ENCODE data around the gene TACR2.
"Not testable (repeated sequence)": the region's sequence is repeated elsewhere in the genome, so short reads cannot be mapped to it uniquely, and the experiment has no call there.

The TACR2 gene

DNA sequence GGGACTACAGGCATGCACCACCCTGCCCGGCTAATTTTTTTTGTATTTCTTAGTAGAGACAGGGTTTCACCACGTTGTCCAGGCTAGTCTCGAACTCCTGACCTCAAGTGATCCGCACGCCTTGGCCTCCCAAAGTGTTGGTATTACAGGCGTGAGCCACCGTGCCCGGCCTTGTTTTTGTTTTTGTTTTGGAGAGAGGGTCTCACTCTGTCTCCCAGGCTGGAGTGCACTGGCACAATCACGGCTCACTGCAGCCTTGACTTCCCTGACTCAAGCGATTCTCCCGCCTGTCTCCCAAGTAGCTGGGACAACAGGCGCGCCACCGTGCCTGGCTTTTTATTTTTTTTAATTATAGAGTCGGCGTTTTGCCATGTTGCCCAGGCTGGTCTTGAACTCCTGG, 33.7 kb upstream of the TACR2 start:
- DNase-seq (ENCODE audit: low spot score), result not testable (repeated sequence)

DNA sequence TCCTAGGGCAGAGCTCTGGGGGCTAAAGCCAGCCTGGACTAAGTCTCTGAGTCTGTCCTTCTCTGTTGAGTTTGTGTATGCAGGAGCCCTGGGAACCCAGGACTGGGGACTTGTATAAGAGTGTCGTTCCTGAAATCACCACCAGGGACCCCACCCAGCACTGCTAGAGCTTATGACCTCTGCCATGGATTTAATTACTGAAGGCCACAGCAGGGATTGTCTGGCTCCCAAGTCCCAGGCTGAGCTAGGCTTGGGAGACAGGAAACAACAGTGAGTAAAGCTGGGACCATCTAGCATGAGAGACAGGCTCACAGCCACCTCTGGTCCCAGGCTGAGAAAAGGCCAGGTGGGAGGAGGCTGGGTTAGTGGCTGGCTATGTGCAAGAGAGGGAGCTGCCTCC, 33.1 kb upstream of the TACR2 start:
- DNase-seq (ENCODE audit: low spot score), result peak; percentile 90

DNA sequence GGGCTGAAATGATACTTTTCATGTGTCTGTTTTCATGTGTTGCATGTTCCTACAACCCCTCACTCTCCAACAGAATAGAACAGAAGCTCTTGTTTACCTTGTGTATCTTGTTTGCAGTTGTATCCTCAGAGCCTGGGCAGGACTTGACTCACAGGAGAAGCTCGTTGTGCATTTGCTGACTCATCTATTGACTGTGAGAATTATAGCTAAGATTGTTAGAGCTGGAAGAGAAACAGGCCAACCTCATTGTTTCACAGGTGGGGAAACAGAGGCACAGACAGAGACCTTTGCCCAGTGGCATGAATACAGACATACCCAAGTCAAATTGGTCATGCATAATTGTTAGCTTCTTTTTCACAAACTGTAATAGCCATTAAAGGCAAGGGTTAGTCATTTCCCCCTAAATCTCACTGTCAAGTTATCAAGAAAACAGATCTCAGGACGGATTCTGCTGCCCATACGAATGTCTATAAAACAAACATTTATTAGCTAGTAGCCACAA, 30.0 kb upstream of the TACR2 start:
- no peak for DNase-seq (ENCODE audit: low spot score)

DNA sequence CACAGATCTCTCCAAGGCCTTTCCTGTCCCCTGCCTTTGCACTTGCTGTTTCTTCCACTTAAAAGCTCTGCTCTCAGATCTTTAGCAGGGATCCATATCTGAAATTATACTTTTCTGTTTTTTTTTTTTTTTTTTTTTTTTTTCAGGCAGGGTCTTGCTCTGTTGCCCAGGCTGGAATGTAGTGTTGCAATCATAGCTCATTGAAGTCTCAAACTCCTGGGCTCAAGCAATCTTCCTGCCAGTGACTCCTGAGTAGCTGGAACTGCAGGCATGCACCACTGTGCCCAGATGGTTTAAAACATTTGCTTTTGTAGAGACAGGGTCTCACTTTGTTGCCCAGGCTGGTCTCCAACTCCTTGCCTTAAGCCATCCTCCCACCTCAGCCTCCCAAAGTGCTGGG, 29.5 kb upstream of the TACR2 start:
- no peak for DNase-seq (ENCODE audit: low spot score)

DNA sequence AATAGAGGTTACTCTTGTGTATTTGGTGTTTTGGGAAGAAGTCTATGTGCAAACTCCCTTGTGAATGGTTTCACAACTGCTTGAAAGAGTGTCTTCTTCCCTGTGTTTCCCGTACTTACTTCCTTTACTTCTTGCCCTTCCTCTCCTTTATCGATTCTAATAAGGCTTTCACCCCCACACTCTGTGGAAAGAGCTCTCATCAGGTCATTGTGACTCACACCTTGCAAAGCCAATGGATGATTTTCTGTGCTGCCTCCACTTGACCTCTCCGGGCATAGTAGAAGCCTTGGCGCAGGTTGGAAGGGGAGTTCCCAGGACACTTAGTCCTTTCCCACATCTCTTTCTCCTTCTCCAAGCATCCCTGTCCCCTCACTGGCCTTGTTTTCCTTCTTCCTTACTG, 28.3 kb upstream of the TACR2 start:
- no peak for DNase-seq (ENCODE audit: low spot score)

DNA sequence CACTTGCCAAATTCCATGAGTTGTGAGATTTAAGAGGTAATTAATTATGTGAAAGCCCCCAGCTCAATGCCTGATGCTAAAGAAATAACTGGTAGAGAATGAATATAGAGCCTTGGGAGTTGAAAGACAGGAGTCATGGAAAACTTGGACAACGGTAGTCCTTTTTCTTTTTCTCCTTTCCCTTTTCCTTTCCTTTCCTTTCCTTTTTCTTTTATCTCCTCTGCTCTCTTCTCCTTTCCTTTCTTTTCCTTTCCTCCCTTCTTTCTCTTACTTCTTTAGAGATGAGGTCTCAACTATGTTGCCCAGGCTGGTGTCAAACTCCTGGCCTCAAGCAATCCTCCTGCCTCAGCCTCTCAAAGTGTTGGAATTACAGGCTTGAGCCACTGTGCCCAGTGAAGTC, 26.6 kb upstream of the TACR2 start:
- no peak for DNase-seq (ENCODE audit: low spot score)

DNA sequence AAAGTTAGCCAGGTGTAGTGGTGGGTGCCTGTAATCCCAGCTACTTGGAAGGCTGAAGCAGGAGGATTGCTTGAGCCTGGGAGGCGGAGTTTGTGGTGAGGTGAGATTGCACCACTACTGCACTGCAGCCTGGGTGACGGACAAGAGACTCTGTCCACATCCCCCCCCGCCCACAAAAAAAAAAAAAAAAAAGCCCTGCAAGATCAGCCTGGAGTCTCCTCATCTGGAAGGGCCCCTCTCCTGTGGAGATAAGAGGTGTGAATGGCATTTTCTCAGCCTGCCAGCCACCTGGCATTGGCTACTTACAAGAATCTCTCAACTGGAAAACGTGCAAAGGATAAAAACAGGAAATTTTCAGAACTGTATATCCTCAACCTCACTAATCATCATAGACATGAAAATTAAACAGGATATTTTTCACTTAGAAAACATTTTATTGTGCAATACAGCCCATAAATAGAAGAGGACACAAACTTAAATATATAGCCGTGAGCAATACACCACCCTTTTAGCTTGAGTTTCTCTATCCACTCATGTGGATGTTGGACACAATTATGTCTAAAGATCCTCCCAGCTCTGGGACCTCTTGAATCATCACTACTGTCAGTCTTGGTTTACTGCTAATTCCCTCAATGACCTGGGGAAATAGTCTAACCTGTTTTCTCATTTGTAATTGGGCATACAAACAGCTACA, 23.2 kb upstream of the TACR2 start:
- DNase-seq (ENCODE audit: low spot score), result no peak

DNA sequence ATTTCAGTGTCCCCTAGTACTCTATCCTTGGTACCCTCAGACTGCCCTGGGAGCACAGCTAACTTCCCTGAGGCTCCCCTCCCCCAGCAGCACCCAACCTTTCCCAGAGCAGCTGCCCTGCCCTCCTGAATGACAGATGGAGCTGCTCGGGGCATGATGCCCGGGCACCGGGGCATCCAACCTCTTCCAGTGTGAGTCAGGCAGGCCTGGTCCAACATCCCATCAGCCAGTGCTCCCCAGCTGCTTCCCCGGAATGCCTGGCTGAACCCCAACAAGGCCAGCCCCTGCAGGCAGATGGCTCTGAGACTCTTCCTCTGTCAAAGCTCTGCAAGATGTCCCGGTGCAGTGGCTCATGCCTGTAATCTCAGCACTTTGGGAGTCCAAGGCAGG, 22.6 kb upstream of the TACR2 start:
- no peak for DNase-seq (ENCODE audit: low spot score)

DNA sequence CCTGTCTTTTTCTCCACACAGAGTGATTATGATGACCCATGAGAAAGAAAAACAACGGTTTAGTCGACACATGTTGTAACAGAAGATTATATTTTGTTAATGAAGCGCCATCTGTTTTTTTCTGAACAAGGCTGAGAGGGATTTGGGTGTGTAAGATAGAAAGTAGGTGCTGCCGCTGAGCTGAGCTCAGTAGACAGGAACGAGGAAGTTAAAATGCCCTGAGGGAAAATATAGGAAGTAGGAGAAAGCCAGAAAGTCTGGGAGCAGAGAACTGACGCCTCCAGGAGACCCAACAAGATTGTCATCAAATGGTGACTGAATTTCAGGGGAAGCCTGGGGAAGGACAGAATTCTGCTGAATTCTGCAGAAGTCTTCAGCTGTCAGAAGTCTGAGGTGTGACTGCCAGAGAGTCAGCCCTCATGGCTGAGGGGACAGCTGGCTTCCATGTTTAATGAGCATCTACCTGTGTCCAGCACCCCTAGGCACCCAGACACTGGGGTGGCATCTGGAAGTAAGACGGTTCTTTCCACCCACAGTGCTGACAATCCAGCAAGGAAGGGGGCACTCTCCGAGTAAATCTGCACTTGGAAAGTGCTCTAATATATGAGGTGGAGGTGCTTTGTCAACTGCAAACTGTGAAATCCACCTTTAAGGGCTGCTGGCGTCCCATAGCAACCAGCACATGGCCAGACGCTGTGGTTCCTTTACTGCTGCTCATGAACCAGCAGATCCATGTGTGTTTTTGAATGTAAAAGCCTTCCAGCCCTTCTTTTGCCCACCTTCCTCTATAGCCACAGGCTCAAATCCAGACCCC, 22.0 kb upstream of the TACR2 start:
- DNase-seq (ENCODE audit: low spot score), result no peak

DNA sequence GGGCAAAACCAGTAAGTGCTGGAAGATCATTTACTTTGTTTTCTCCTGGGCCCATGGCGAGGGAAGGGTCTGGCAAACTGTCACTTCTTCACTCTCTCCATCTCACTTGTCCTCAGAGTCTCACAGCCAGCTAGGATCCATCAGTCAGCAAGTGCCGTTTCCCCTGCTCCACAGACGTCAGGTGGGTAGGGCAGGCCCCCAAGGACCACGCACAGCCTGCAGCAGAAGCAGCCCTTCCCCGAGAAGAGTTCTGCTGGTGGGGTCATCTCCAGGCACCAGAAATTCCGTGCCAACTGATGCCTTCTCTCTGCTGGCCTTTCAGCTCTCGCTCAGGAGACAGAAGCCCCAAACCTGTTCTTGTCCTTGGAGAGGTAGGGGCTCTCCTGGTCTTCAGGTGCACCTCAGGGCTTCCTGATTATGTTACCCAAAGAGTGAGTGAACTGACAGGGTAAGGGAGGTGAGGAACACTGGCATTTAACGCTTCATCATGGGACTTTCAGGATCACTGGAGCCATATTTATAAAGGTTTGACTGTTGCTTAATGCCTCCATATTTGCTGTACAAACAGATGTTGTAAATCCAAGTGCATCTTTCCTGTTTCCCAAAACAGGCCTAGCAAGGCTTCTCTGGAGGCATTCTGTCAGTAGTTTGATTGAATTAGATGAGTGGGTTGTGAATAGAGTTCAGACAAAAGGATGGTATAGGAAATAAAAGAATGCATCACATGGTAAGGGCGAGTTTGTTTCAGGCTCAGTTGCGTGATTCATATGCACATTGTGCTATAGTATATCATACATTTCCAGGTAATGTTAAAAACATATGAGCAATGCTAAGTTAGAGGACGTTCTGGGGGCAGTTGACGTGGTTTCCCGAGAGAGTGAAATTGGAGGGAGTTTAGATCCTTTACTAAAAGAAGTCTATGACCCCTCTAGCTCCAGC, 20.9 kb upstream of the TACR2 start:
- no peak for DNase-seq (ENCODE audit: low spot score)

DNA sequence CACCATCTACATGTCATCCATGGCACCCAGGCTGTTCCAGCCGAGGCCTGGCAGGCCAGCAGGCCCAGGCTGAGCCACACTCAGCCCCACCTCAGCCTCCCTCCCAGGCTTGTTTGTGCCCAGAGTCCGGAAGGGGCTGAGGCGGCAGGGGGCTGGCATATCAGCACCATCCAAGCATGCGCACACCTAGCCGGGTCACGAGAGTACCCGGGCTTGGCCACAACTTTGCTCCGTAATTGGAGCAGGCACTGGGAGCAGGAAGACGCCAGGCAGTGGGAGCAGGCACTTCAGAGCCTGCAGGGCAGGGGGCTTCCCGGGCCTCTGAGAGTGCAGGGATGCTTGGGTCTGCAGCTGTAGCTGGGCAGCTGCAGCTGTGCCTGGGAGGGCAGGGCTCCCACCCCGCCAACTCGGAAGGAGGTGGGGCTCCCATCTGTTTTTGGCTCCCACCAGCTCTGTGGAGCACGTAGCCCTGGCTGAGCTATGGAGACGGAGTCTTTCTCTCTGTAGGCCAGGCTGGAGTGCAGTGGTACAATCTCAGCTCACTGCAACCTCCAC, 19.3 kb upstream of the TACR2 start:
- no peak for DNase-seq (ENCODE audit: low spot score)

DNA sequence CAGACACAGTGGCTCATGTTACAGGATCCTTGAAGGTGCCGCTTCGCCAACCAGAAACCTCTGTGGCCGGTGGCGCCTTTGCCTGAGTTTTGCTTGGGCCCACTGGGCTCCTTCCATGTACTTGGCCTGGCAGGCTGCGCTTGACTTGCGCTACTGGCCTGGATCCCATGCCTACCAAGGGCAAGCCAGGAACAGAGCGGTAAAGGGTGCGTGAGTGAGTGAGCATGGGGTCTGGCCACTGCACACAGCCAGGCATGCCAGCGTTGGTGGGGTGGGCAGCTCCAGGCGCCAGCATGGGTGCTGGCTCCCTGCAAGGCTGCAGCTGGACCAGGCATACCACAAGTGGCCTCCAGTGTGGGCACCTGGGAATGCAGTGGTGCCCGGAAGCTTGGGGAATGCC, 18.2 kb upstream of the TACR2 start:
- no peak for DNase-seq (ENCODE audit: low spot score)

DNA sequence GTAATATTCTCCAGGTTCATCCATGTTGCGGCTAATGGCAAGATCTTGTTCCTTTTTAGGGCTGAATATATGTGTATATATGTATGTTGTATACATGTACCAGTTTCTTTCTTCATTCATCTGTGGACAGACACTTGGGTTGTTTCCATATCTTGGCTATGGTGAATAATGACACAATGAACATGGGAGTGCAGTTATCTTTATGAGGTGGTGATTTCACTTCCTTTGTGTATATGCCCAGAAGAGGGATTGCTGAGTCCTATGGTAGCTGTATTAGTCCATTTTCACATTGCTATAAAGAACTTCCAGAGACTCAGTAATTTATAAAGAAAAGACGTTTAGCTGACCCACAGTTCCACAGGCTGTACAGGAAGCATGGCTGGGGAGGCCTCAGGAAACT, 17.5 kb upstream of the TACR2 start:
- DNase-seq (ENCODE audit: low spot score), result no peak

DNA sequence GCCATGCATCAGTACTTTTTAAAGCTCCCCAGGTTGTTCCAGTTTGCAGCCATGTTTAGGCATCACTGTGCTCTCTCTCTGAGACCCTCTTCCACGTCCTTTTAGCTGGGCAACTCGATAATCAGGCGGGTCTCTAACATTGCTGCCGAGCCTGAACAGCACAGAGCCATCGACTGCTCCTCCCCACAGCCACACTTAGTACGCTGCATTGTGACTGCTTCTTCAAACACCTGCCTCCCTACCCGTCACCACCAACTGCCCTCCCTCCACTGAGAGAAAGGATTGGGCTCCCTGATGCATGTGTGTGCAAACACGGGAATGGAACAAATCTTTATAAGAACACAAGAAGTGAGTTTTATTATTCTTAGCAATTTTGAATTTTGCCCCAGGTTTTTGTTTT, 11.4 kb upstream of the TACR2 start:
- DNase-seq (ENCODE audit: low spot score), result no peak

DNA sequence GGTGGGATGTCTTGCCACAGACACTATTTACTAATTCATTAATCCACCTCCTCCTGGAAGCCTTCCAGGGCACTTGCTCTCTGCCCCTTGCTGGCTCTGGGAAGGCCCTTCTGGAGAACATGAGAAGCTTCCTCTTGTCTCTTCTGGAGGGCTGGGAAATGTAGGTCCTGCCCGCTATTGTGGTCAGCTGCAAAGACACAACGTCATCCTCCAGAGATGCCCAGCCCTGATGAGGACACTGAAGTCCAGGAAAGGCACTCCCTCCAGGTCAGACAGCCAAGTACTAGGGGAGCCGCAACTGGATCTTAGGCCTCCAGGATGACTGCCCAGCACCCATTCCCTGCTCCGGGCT, 9.6 kb upstream of the TACR2 start:
- DNase-seq (ENCODE audit: low spot score), result no peak

DNA sequence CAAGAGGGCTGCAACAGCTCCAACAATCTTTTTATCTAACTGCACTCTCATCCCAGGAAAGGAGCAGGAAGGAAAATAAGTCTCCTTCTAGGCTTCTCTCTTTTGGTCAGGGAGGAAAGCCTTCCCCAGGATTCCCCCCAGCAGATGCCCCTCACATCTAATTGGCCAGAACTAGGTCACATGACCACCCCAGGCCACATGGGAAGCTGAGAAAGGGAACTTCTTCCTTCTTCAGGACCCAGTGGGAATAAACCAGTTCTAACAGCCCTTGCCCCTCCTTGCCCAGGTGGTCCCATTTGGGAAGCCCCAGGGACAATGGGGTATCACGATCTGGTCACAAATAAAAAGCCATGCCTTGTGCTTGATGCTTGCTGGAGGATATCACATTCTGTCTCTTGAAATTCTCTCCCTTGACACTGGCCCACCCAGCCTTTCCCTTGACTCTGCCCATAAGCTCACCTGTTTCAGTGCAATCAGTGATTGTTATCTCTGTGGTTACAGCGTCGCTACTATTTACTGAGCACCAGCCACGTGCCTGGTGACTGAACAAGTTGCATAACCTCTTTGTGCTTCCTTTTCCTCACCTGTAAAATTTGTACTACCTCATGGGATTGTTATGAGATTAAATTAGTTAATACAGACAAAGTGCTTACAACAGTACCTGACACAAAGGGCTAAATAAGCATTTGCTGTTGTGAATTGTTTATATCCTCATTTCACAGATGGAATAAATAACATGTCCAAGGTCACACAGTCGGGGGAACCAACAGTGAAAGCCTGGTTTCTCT, 9.0 kb upstream of the TACR2 start:
- no peak for DNase-seq (ENCODE audit: low spot score)

DNA sequence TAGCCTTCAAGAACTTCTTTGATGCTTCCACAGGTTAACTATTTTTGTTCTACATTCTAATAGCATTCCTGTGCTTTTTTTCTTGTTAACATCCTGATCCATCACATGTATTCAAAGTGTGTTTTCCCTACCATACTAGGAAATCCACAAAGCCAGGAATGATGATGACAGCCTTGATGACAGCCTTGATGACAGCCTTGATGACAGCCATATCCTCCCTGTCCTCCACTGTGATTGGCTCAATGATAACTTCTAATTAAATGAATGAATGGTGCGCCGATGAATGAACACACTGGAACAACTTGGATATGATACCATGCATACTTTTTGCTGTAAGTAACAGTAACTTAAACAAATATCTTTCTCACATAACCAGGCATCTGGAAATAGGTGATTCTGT, 8.3 kb upstream of the TACR2 start:
- no peak for DNase-seq (ENCODE audit: low spot score)

DNA sequence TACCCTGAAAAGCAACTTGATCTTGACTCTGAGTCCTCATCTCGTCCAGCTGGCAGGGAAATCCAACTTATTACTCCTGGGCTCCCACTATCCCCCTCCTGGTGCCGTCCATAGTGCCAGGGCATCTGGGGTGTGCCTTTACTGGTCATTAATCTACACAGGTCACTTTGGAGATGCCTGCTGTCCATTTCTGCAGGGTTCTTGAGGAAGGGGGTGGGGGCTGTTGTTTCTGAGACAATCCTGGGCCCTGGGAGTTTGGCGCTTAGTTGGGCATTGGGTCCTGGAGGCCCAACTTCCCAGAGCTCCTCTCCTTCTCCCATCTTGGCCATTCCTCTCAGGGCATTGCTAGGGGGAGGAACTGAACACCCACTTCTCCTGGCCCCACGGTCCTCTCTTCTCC, 6.0 kb upstream of the TACR2 start:
- DNase-seq (ENCODE audit: low spot score), result no peak

DNA sequence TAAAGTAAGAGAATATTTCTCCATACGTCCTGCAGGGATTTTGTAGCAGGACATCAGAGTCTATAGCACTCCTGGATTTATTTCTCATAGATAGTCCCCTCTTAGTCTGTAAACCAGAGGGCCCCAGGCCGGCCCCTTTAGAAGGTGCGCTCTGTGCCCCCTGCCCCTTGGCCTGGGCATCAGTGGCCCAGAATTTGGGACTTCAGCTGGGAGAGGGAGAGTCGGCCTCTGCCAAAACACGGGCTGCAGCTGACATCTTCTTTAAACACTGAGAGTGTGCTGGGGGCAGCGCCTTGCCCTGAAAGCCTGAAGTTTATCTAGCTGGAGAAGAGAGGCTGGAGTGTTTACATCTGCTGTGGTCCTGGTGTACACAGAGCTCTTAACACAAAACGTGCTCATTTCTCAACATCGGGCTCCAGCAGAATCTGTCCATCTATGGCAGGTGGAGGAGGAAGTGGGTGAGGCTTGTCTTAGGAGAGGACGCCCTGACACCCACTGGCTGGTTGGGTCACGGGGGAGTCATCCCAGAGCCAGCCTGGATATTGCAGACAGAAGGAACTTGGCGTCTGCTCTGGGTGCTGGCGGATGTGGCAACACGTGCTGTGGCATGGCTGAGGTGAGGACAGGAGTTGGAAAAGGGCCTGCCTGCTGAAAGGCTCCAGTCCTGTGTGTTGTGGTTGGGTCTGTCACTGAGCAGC, 5.0 kb upstream of the TACR2 start:
- DNase-seq (ENCODE audit: low spot score), result no peak

DNA sequence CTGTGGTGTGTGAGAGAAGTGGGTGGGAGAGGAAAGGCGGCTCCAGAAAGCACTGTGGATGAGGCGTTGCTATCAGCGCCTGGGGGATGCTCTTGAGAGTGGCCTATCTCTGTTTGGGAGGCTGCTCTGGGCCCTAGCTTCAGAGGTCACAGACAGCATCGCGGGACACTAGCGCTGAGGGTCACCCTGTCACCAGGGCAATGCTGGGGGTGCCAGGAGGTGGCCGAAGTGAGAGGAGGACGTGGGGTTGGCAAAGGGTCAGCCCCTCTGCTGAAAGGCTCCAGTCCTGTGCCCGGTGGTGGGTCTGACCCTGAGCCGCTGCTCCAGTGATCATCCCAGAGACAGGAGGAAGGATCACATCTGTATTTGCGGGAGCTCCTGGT, 3.0 kb upstream of the TACR2 start:
- DNase-seq (ENCODE audit: low spot score), result no peak
